GM23338 (cell line): ENCODE results near the gene SLN. TPM values are rescaled to one million over a fixed set of nuclear protein-coding genes. Genes with fewer than 3 reads are reported as not detected.
A peak's percentile ranks its signal among the peaks of the same experiment; 100 is the strongest.

Source experiments
- ATAC-seq: fragments of 200-7000 bp; cut with Tn5 transposase; 3 replicates; pipeline ENCODE4 v1.9.1; 2020
- DNase-seq: peaks from one replicate; pipeline ENCODE4 v3.0.0-alpha.2; 2015; ENCODE audit warnings: low spot score
- H2AFZ ChIP-seq: fragments of 200-600 bp; sonication (generic); 2 replicates; pipeline ENCODE4 v1.8.0; 2016; ENCODE audit warnings: antibody characterized with exemption, mild to moderate bottlenecking, moderate library complexity
- H3F3A ChIP-seq: fragments of 200-600 bp; sonication (generic); replicated peaks from 2 replicates; pipeline ENCODE4 v1.8.0; 2017; ENCODE audit warnings: antibody characterized with exemption, mixed run types, low read depth
- H3K27ac ChIP-seq: fragments of 200-600 bp; sonication (generic); 2 replicates; pipeline ENCODE4 v1.6.1; 2016; ENCODE audit warnings: low read depth
- H3K27me3 ChIP-seq: fragments of 200-600 bp; sonication (generic); 2 replicates; pipeline ENCODE4 v1.8.0; 2016; ENCODE audit warnings: mild to moderate bottlenecking, mixed run types, moderate library complexity; ENCODE audit not compliant: insufficient read depth
- H3K36me3 ChIP-seq: fragments of 200-600 bp; sonication (generic); 2 replicates; pipeline ENCODE4 v1.8.0; 2016; ENCODE audit warnings: mild to moderate bottlenecking; ENCODE audit not compliant: insufficient read depth
- H3K4me1 ChIP-seq: fragments of 200-600 bp; sonication (generic); 2 replicates; pipeline ENCODE4 v1.8.0; 2016; ENCODE audit warnings: mild to moderate bottlenecking, moderate library complexity; ENCODE audit not compliant: insufficient read depth
- H3K4me2 ChIP-seq: fragments of 200-600 bp; sonication (generic); 2 replicates; pipeline ENCODE4 v1.7.1; 2017; ENCODE audit warnings: mixed run types
- H3K4me3 ChIP-seq: fragments of 200-600 bp; sonication (generic); 2 replicates; pipeline ENCODE4 v1.6.1; 2016; ENCODE audit warnings: mixed run types
- H3K79me2 ChIP-seq: fragments of 200-600 bp; sonication (generic); replicated peaks from 2 replicates; pipeline ENCODE4 v1.8.0; 2017; ENCODE audit warnings: mild to moderate bottlenecking; ENCODE audit not compliant: insufficient read depth
- H3K9me2 ChIP-seq: fragments of 200-600 bp; sonication (generic); 2 replicates; pipeline ENCODE4 v1.8.0; 2017; ENCODE audit not compliant: insufficient read depth
- H4K20me1 ChIP-seq: fragments of 200-600 bp; sonication (generic); replicated peaks from 2 replicates; pipeline ENCODE4 v1.8.0; 2017; ENCODE audit warnings: mild to moderate bottlenecking; ENCODE audit not compliant: insufficient read depth
- H3K27ac Mint-ChIP-seq: 2 replicates; pipeline ENCODE4 v1.8.0; 2020; ENCODE audit warnings: inconsistent platforms, mild to moderate bottlenecking, moderate library complexity, mixed read lengths
- H3K27me3 Mint-ChIP-seq: 3 replicates; pipeline ENCODE4 v1.8.0; 2022; ENCODE audit warnings: low read depth, mild to moderate bottlenecking, moderate library complexity, mixed read lengths, inconsistent platforms; ENCODE audit not compliant: insufficient read depth, poor library complexity
- H3K36me3 Mint-ChIP-seq: 3 replicates; pipeline ENCODE4 v1.8.0; 2021; ENCODE audit warnings: low read depth, mild to moderate bottlenecking, inconsistent platforms, moderate library complexity, mixed read lengths
- H3K4me1 Mint-ChIP-seq: 3 replicates; pipeline ENCODE4 v1.8.0; 2020; ENCODE audit warnings: mild to moderate bottlenecking, inconsistent platforms, mixed read lengths
- H3K4me3 Mint-ChIP-seq: 3 replicates; pipeline ENCODE4 v1.8.0; 2021; ENCODE audit warnings: moderate library complexity, mild to moderate bottlenecking, inconsistent platforms, mixed read lengths
- H3K9me3 Mint-ChIP-seq: 3 replicates; pipeline ENCODE4 v1.8.0; 2020; ENCODE audit warnings: moderate library complexity, mild to moderate bottlenecking, inconsistent platforms, mixed read lengths
- CREB1 ChIP-seq: fragments of 250-450 bp; sonication (Bioruptor Pico); IDR thresholded peaks from 2 replicates; pipeline ENCODE4 v1.5.0; 2020; ENCODE audit warnings: low read depth, mild to moderate bottlenecking, moderate library complexity
- EZH2 ChIP-seq: fragments of 200-600 bp; sonication (generic); IDR thresholded peaks from one replicate; pipeline ENCODE4 v1.8.0; 2017; ENCODE audit warnings: antibody characterized with exemption, mild to moderate bottlenecking, low read depth; ENCODE audit not compliant: unreplicated experiment
- EZH2phosphoT487 ChIP-seq: fragments of 200-600 bp; sonication (generic); IDR thresholded peaks from one replicate; pipeline ENCODE4 v1.8.1; 2018; ENCODE audit warnings: antibody characterized with exemption; ENCODE audit not compliant: unreplicated experiment
- JUNB ChIP-seq: IDR thresholded peaks from one replicate; pipeline ENCODE4 v1.6.1; 2016; ENCODE audit warnings: antibody characterized with exemption; ENCODE audit not compliant: unreplicated experiment
- POLR2AphosphoS5 ChIP-seq: IDR thresholded peaks from 2 replicates; pipeline ENCODE4 v1.6.1; 2016; ENCODE audit warnings: antibody characterized with exemption, low read depth
- REST ChIP-seq: IDR thresholded peaks from one replicate; pipeline ENCODE4 v1.6.1; 2018; ENCODE audit warnings: antibody characterized with exemption; ENCODE audit not compliant: unreplicated experiment
- ZNF114 ChIP-seq: fragments of 250-450 bp; sonication (Bioruptor Pico); IDR thresholded peaks from 2 replicates; pipeline ENCODE4 v1.5.0; 2020; ENCODE audit warnings: mild to moderate bottlenecking, moderate library complexity
- ZNF331 ChIP-seq: fragments of 250-450 bp; sonication (Bioruptor Pico); IDR thresholded peaks from 2 replicates; pipeline ENCODE4 v1.5.0; 2020; ENCODE audit warnings: low read depth, mild to moderate bottlenecking, moderate library complexity
- ZNF462 ChIP-seq: fragments of 250-450 bp; sonication (Bioruptor Pico); IDR thresholded peaks from 2 replicates; pipeline ENCODE4 v1.5.0; 2020; ENCODE audit warnings: mild to moderate bottlenecking, moderate library complexity
- polyA plus RNA-seq: library from polyadenylated mRNA; unstranded; fragments of >200 nt; fragmentation: Nextera tagmentation; extraction: Ambion mirVana; gene quantifications from 2 replicates; pipeline ENCODE4 v1.2.1, GENCODE V29; 2016
- total RNA-seq: library from RNA; depleted of rRNA; stranded (reverse); fragments of >200 nt; shearing (Covaris generic); gene quantifications from 2 replicates; pipeline ENCODE4 v1.2.3, GENCODE V29; 2014
- TF ChIP-seq, protein P1 (sequence below), 2 experiments: fragments of 200-600 bp in 1 of 2; sonication (generic) in 1 of 2; conservative IDR thresholded peaks; 2 replicates each; pipeline versions ENCODE4 v1.5.1 to v1.6.1; 2016 to 2017; ENCODE audit warnings: antibody characterized with exemption in 2 of 2, low read depth in 2 of 2, mild to moderate bottlenecking in 2 of 2, moderate library complexity in 1 of 2

The SLN gene
- total and polyA plus RNA-seq, 2 experiments from 2014 or later, result not detected

DNA sequence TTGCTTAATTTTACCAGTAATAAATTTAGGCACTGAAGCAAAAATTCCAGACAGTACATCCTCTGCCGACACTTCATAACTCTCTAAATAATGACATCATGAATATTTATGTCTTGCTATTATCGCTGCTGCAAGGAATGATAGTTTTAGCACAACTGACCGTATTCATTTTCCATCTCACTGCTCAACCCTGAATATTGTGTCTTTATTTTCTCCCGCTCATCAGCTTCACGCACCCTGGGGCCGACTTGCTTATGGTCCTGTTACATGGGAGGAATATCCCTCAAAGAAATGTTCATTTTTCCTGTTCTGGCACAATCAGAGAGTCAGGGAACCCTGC is 33.3 kb downstream of the SLN start:
- no peak overlapping the region for H3K4me2 ChIP-seq
- H3K27me3 ChIP-seq, result no peaks in the 10 kb centered on the region
- H3K27ac ChIP-seq, result no peak overlapping the region
- H4K20me1 ChIP-seq, result no peaks in the 10 kb centered on the region
- H3K27me3 Mint-ChIP-seq, result no peaks in the 10 kb centered on the region
- H3K36me3 Mint-ChIP-seq, result no peaks in the 10 kb centered on the region
- no peak overlapping the region for H3K4me3 ChIP-seq
- DNase-seq (no peak), ATAC-seq (no peak)
- no peaks in the 10 kb centered on the region for H3K79me2 ChIP-seq
- no peaks in the 10 kb centered on the region for H3K4me1 ChIP-seq
- TF ChIP-seq EZH2 (no peak), ZNF331 (CRISPR knock-in tag) (no peak)
- H2AFZ ChIP-seq, result 0 out of 2 replicates have a peak overlapping the region, but pooled peaks have one; percentile 20
- no peak overlapping the region for H3K4me3 Mint-ChIP-seq
- peaks cover 2% of the 10 kb centered on the region; the same call in 2 of the 3 replicates for H3K4me1 Mint-ChIP-seq
- no peaks in the 10 kb centered on the region for H3K9me2 ChIP-seq
- no peaks in the 10 kb centered on the region; the same call in 1 of the 2 replicates for H3K36me3 ChIP-seq
- H3K27ac Mint-ChIP-seq, result no peak overlapping the region
- H3K9me3 Mint-ChIP-seq, result no peaks in the 10 kb centered on the region
- H3F3A ChIP-seq, result no peaks in the 10 kb centered on the region

- Histone ChIP-seq H3K27ac (no peak overlapping the region), H3K4me3 (no peak overlapping the region), H2AFZ (no peak overlapping the region), H3K79me2 (no peaks in the 10 kb centered on the region), H3K9me2 (no peaks in the 10 kb centered on the region), H3K4me1 (no peaks in the 10 kb centered on the region), H3F3A (no peaks in the 10 kb centered on the region), H3K36me3 (no peaks in the 10 kb centered on the region; the same call in 1 of the 2 replicates), H3K4me2 (no peak overlapping the region), H4K20me1 (no peaks in the 10 kb centered on the region), H3K27me3 (no peaks in the 10 kb centered on the region)
- no peaks in the 10 kb centered on the region; the same call in 2 of the 3 replicates for H3K4me1 Mint-ChIP-seq
- H3K27ac Mint-ChIP-seq, result no peak overlapping the region
- H3K36me3 Mint-ChIP-seq, result no peaks in the 10 kb centered on the region
- no peaks in the 10 kb centered on the region for H3K27me3 Mint-ChIP-seq
- ATAC-seq (no peak), DNase-seq (no peak)
- H3K9me3 Mint-ChIP-seq, result no peaks in the 10 kb centered on the region
- no peak overlapping the region for H3K4me3 Mint-ChIP-seq
- TF ChIP-seq ZNF114 (no peak), EZH2phosphoT487 (no peak), REST (no peak), JUNB (no peak), CREB1 (no peak), POLR2AphosphoS5 (no peak), ZNF462 (CRISPR knock-in tag) (no peak), EZH2 (no peak)
- TF ChIP-seq, protein P1, sequence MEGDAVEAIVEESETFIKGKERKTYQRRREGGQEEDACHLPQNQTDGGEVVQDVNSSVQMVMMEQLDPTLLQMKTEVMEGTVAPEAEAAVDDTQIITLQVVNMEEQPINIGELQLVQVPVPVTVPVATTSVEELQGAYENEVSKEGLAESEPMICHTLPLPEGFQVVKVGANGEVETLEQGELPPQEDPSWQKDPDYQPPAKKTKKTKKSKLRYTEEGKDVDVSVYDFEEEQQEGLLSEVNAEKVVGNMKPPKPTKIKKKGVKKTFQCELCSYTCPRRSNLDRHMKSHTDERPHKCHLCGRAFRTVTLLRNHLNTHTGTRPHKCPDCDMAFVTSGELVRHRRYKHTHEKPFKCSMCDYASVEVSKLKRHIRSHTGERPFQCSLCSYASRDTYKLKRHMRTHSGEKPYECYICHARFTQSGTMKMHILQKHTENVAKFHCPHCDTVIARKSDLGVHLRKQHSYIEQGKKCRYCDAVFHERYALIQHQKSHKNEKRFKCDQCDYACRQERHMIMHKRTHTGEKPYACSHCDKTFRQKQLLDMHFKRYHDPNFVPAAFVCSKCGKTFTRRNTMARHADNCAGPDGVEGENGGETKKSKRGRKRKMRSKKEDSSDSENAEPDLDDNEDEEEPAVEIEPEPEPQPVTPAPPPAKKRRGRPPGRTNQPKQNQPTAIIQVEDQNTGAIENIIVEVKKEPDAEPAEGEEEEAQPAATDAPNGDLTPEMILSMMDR (conservative IDR thresholded peaks at IDR 0.05; ENCODE audit: low read depth in 2 of 2), result no peak
Measured at GRCh38 chr11:107677924-107678631, 33.8 kb downstream of the SLN start.
